K562 (cell line): ENCODE measurements around the gene SLC36A2. TPM values are rescaled to one million over a fixed set of nuclear protein-coding genes. Genes with fewer than 3 reads are reported as not detected.

Experiments
- ATAC-seq: fragments of 200-7000 bp; cut with Tn5 transposase; 3 replicates; pipeline ENCODE4 v1.9.1; 2020; ENCODE audit warnings: moderate library complexity
- Bru-seq: library from RNA; stranded (reverse); fragments of 400-500 nt; gene quantifications from one replicate; lab custom pipeline; 2021; lab: Mats Ljungman, UMichigan
- BruChase-seq, 2 experiments: library from RNA; stranded (reverse); fragments of 400-500 nt; gene quantifications; one replicate each; lab custom pipeline; 2021; lab: Mats Ljungman, UMichigan
- BruUV-seq: library from RNA; stranded (reverse); fragments of 400-500 nt; replicated peaks from 2 replicates; lab custom pipeline; 2021; lab: Mats Ljungman, UMichigan
- CTCF ChIA-PET: fragments of 300-600 bp; formaldehyde crosslinking; extraction: SDS; loops from one replicate; lab custom pipeline; 2021; ENCODE audit warnings: low intra/inter-chr PET ratio; lab: Yijun Ruan, JAX
- POLR2A ChIA-PET: fragments of 300-600, 350-650 bp; sonication (Branson Sonifier 250); formaldehyde crosslinking; extraction: SDS; loops from one replicate; lab custom pipeline; 2021; ENCODE audit warnings: antibody characterized with exemption, inconsistent platforms; lab: Yijun Ruan, JAX
- DNase-seq, 4 experiments: peaks; one replicate each; pipeline versions ENCODE4 v3.0.0 to v3.0.0-alpha.2; 2011 to 2018; ENCODE audit warnings: low spot score in 3 of 4, mixed read lengths in 3 of 4; ENCODE audit errors: extremely low read depth in 1 of 4
- FAIRE-seq: peaks from 2 replicates; lab custom pipeline; 2011; peaks lifted over from hg19 to GRCh38; lab: Jason Lieb, UNC
- H2AFZ ChIP-seq: 2 replicates; pipeline ENCODE4 v1.6.0; 2011; ENCODE audit warnings: low read depth, low read length, control low read depth, inconsistent platforms
- H3K27ac ChIP-seq: fragments of 200-600 bp; 3 replicates; pipeline ENCODE4 v1.8.0; 2011; ENCODE audit warnings: low read depth, mild to moderate bottlenecking, control low read depth, inconsistent platforms, low read length, moderate library complexity, mixed read lengths; ENCODE audit errors: extremely low read depth
- H3K27me3 ChIP-seq, 2 experiments: fragments of 300-600 bp in 1 of 2; 2 replicates in 1 of 2; 3 replicates in 1 of 2; pipeline versions ENCODE4 v1.6.0 to v1.8.0; 2011; ENCODE audit warnings: inconsistent platforms in 2 of 2, low read length in 2 of 2, mild to moderate bottlenecking in 1 of 2, mixed read lengths in 1 of 2, moderate library complexity in 1 of 2; ENCODE audit not compliant: control insufficient read depth in 2 of 2, insufficient read depth in 2 of 2
- H3K36me3 ChIP-seq: fragments of 300-600 bp; 3 replicates; pipeline ENCODE4 v1.8.0; 2011; ENCODE audit warnings: mild to moderate bottlenecking, low read length, inconsistent platforms; ENCODE audit not compliant: control insufficient read depth, insufficient read depth
- H3K4me1 ChIP-seq, 2 experiments: fragments of 200-600 bp in 1 of 2; replicated peaks in 1 of 2; 2 replicates in 1 of 2; 3 replicates in 1 of 2; pipeline versions ENCODE4 v1.5.1 to v1.8.0; 2011; ENCODE audit warnings: inconsistent platforms in 2 of 2, low read length in 2 of 2, mild to moderate bottlenecking in 1 of 2, mixed read lengths in 1 of 2, moderate library complexity in 1 of 2; ENCODE audit not compliant: control insufficient read depth in 2 of 2, insufficient read depth in 2 of 2
- H3K4me2 ChIP-seq: 2 replicates; pipeline ENCODE4 v1.6.1; 2011; ENCODE audit warnings: low read length, control low read depth, inconsistent platforms, mixed read lengths; ENCODE audit not compliant: insufficient read depth
- H3K4me3 ChIP-seq: fragments of 200-600 bp; sonication (generic), shearing (Covaris generic); 2 replicates; pipeline ENCODE4 v1.5.1; 2016; ENCODE audit warnings: control low read depth, inconsistent platforms
- H3K79me2 ChIP-seq: fragments of 200-600 bp; 3 replicates; pipeline ENCODE4 v1.8.0; 2011; ENCODE audit warnings: low read length, inconsistent platforms; ENCODE audit not compliant: control insufficient read depth, insufficient read depth
- H3K9ac ChIP-seq, 2 experiments: 2 replicates each; pipeline versions ENCODE4 v1.6.0 to v1.6.1; 2011; ENCODE audit warnings: low read depth in 2 of 2, low read length in 2 of 2, control low read depth in 1 of 2, inconsistent platforms in 1 of 2, mild to moderate bottlenecking in 1 of 2, mixed read lengths in 1 of 2; ENCODE audit not compliant: insufficient read depth in 1 of 2
- H3K9me1 ChIP-seq: one replicate; pipeline ENCODE4 v1.6.0; 2011; ENCODE audit warnings: inconsistent platforms, mild to moderate bottlenecking, low read length, moderate library complexity; ENCODE audit not compliant: control insufficient read depth, insufficient read depth
- H3K9me3 ChIP-seq: replicated peaks from 2 replicates; pipeline ENCODE4 v1.5.1; 2011; ENCODE audit warnings: low read depth, low read length, inconsistent platforms; ENCODE audit not compliant: control insufficient read depth, insufficient read depth
- H4K20me1 ChIP-seq: replicated peaks from 2 replicates; pipeline ENCODE4 v1.6.1; 2011; ENCODE audit warnings: low read length, inconsistent platforms, mixed read lengths; ENCODE audit not compliant: control insufficient read depth, insufficient read depth
- GTF2B ChIP-seq: IDR thresholded peaks from 2 replicates; pipeline ENCODE4 v1.6.1; 2011; ENCODE audit not compliant: insufficient read length; ENCODE audit errors: extremely low read depth
- HSF4 ChIP-seq: fragments of 250-450 bp; sonication (Bioruptor Pico); IDR thresholded peaks from 2 replicates; pipeline ENCODE4 v2.1.2; 2022; ENCODE audit warnings: mild to moderate bottlenecking, moderate library complexity, borderline replicate concordance
- MXI1 ChIP-seq: IDR thresholded peaks from 2 replicates; pipeline ENCODE4 v1.6.1; 2011; ENCODE audit warnings: low read depth, mild to moderate bottlenecking, improper control_type of control experiment, low read length
- SRSF9 ChIP-seq: fragments of 200-400 bp; formaldehyde crosslinking; IDR thresholded peaks from 2 replicates; pipeline ENCODE4 v1.6.1; 2017; ENCODE audit warnings: low read depth, low read length, borderline replicate concordance
- U2AF1 ChIP-seq: fragments of 200-400 bp; formaldehyde crosslinking; optimal IDR thresholded peaks from 2 replicates; pipeline ENCODE3; 2017; ENCODE audit warnings: mild to moderate bottlenecking, low read depth, low read length, moderate library complexity
- WGBS: fragments of 100-300 bp; shearing (Covaris generic); methylation state at CpG from one replicate; pipeline ENCODE4 v1.1.6; 2016; ENCODE audit warnings: low coverage, mixed read lengths; ENCODE audit not compliant: insufficient coverage; ENCODE audit errors: missing lambda C conversion rate; 5-methylcytosine and 5-hydroxymethylcytosine counted together
- in situ Hi-C: fragments of 300-500 bp; cut with MboI; formaldehyde crosslinking; loops from 4 replicates; pipeline ENCODE4 v1.15.0; 2018; ENCODE audit warnings: inconsistent platforms, mixed read lengths
- intact Hi-C: fragments of 100-400 bp; cut with micrococcal nuclease; formaldehyde crosslinking; loops from 2 replicates; pipeline ENCODE4 v1.14.2; 2022
- long read RNA-seq, 3 experiments: library from polyadenylated mRNA in 2 of 3; library from RNA in 1 of 3; unstranded in 2 of 3; stranded (forward) in 1 of 3; transcript quantifications; one replicate each; pipeline ENCODE4 v2.0.0, GENCODE V29; 2019 to 2022
- polyA minus RNA-seq, 3 experiments: library from RNA; depleted of rRNA, polyadenylated mRNA; stranded (reverse); fragments of >200 nt; gene quantifications; 2 replicates each; pipeline ENCODE4 v1.2.3, GENCODE V29; 2011
- polyA plus RNA-seq, 8 experiments: library from polyadenylated mRNA; depleted of rRNA in 4 of 8; stranded (reverse) in 5 of 8; unstranded in 3 of 8; fragments of >200 nt; fragmentation: Nextera tagmentation in 2 of 8; fragmentation: Illumina TruSeq in 1 of 8; extraction: Ambion mirVana in 2 of 8; extraction: Trizol in 1 of 8; gene quantifications; 2 replicates each; pipeline versions ENCODE4 v1.2.1 to v1.2.3, GENCODE V29; 2011 to 2014; ENCODE audit warnings: inconsistent platforms in 1 of 8, missing spikeins in 1 of 8
- total RNA-seq, 7 experiments: library from RNA; depleted of rRNA in 6 of 7; stranded (reverse); fragments of >200 nt in 6 of 7; fragmentation: Illumina TruSeq in 2 of 7; extraction: Trizol in 2 of 7; gene quantifications; 2 replicates each; pipeline versions ENCODE4 v1.2.1 to v1.2.3, GENCODE V29; 2011 to 2021; ENCODE audit warnings: low replicate concordance in 1 of 7

Gene SLC36A2
- not detected in 2 replicates for total RNA-seq (2011; cell fraction: chromatin; rRNA removed; ENCODE audit: low replicate concordance)
- not detected in 2 replicates for total RNA-seq (2011; cell fraction: nucleolus; rRNA removed)
- total RNA-seq (2011; cell fraction: nucleoplasm; rRNA removed): not detected in 2 replicates
- total RNA-seq (2014; rRNA removed) (not detected in 2 replicates), total RNA-seq (2014; rRNA removed; fragmentation: Illumina TruSeq; extraction: Trizol) (not detected in 2 replicates), total RNA-seq (2015; rRNA removed; fragmentation: Illumina TruSeq; extraction: Trizol) (not detected in 2 replicates), total RNA-seq (2021) (not detected in 2 replicates), polyA plus RNA-seq (2011; rRNA removed) (not detected in 2 replicates), polyA plus RNA-seq (2014; fragmentation: Illumina TruSeq; extraction: Trizol) (not detected in 2 replicates), polyA plus RNA-seq (2014; fragmentation: Nextera tagmentation; extraction: Ambion mirVana) (not detected), polyA plus RNA-seq (2014; rRNA removed) (not detected in 2 replicates), polyA minus RNA-seq (2011; rRNA and poly(A)+ RNA removed) (not detected in 2 replicates), Bru-seq, nascent RNA (not detected), BruChase-seq, experiment 1, labeled RNA remaining after a 2-hour chase (not detected), BruChase-seq, experiment 2, labeled RNA remaining after a 6-hour chase (not detected)
- not detected in 2 replicates for polyA plus RNA-seq (2011; cell fraction: cytosol; rRNA removed)
- polyA plus RNA-seq (2011; cell fraction: nucleus; rRNA removed): not detected in 2 replicates
- polyA plus RNA-seq (2012): 0.03 TPM in 1 of 2 replicates, not detected in the other
- polyA minus RNA-seq (2011; cell fraction: cytosol; rRNA and poly(A)+ RNA removed): not detected in 2 replicates
- polyA minus RNA-seq (2011; cell fraction: nucleus; rRNA and poly(A)+ RNA removed): not detected in 2 replicates
- long read RNA-seq, experiment 1, partial matches to known transcripts: 0 of 1 reads
- long read RNA-seq, experiment 1, other reads (novel, unspliced or antisense): 1 of 1 reads
- long read RNA-seq, experiment 2: 0 reads
- long read RNA-seq, experiment 3: 0 reads

DNA sequence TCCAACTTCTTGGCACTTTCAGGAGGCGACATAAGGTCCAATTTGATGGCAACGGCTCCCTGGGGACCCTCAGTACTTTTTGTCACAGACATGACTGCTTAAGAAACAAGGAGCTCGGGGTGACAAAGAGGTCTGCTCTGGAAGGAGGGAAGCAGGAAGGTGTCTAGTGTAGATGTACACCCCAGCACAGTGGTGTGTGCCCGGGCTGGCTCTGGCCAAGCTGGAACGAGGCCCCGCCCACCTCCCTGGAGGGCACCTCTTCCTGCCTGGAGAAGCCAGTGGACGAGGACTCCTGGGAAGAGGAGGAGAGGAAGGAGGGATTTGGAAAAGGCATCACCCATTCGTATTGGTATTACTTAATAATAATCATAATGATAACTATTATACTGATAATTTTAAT lies at the start of gene SLC36A2:
Gene SLC36A2, minus strand, starts transcription at position 191 of the 400 bp plus-strand sequence. Its CDS starts 99 bp downstream, at position 92.
- DNase-seq (no peak), ATAC-seq (no peak), FAIRE-seq (no peak)
- H3K4me2 ChIP-seq: no peak within 1 kb of the TSS
- BruUV-seq: no TSS peak
- H4K20me1 ChIP-seq: no peaks in the 10 kb centered on the region; the same call in 1 of the 2 replicates
- no peaks in the 10 kb centered on the region for H3K9me1 ChIP-seq
- CTCF ChIA-PET: no interaction called here
- POLR2A ChIA-PET: interaction anchor here (0.6 kb wide), 1 partner anchor 9 kb away, joined by 3 read pairs; no protein-coding TSS in a partner anchor
- no peak within 1 kb of the TSS for H2AFZ ChIP-seq
- TF ChIP-seq HSF4 (no peak), MXI1 (no peak), U2AF1 (no peak), GTF2B (no peak), SRSF9 (no peak)
- WGBS: 2% methylated on average over 8 of the region's 8 CpGs
- H3K79me2 ChIP-seq: no peaks in the 10 kb centered on the region
- in situ Hi-C loops: no loop called here
- no peak within 1 kb of the TSS for H3K4me3 ChIP-seq
- peaks cover 4 to 38% of the 10 kb centered on the region in 2 experiments for H3K27me3 ChIP-seq
- H3K36me3 ChIP-seq: no peaks in the 10 kb centered on the region
- no peaks in the 10 kb centered on the region for H3K4me1 ChIP-seq
- no peak within 1 kb of the TSS for H3K27ac ChIP-seq
- H3K9ac ChIP-seq: no peak within 1 kb of the TSS
- H3K9me3 ChIP-seq: no peaks in the 10 kb centered on the region
- intact Hi-C loops: no loop called here
